ACC112 (cell line): ENCODE measurements around the gene ATP7B.

Source experiments
- H2AFZ ChIP-seq: fragments of 200-600 bp; sonication (generic); one replicate; pipeline ENCODE4 v1.6.0; 2017; ENCODE audit warnings: antibody characterized with exemption, low read length; ENCODE audit not compliant: unreplicated experiment
- H3K27ac ChIP-seq: fragments of 200-600 bp; sonication (generic); 2 replicates; pipeline ENCODE4 v1.5.1; 2014; ENCODE audit warnings: low read depth, mild to moderate bottlenecking, antibody characterized with exemption, low read length, moderate library complexity
- H3K27me3 ChIP-seq: fragments of 200-600 bp; sonication (generic); 2 replicates; pipeline ENCODE4 v1.6.1; 2014; ENCODE audit warnings: mild to moderate bottlenecking, antibody characterized with exemption, low read length, moderate library complexity, mixed read lengths; ENCODE audit not compliant: insufficient read depth
- H3K36me3 ChIP-seq: fragments of 200-600 bp; sonication (generic); 2 replicates; pipeline ENCODE4 v1.6.1; 2016; ENCODE audit warnings: mild to moderate bottlenecking, antibody characterized with exemption, low read length, moderate library complexity, mixed read lengths; ENCODE audit not compliant: insufficient read depth
- H3K4me1 ChIP-seq: fragments of 200-600 bp; sonication (generic); one replicate; pipeline ENCODE4 v1.6.1; 2016; ENCODE audit warnings: low read length, mixed read lengths; ENCODE audit not compliant: insufficient read depth, unreplicated experiment, control insufficient read depth
- H3K4me3 ChIP-seq: fragments of 200-600 bp; sonication (generic); 2 replicates; pipeline ENCODE4 v1.5.1; 2014; ENCODE audit warnings: mild to moderate bottlenecking, low read depth, low read length
- H3K79me2 ChIP-seq: fragments of 200-600 bp; sonication (generic); one replicate; pipeline ENCODE4 v1.6.0; 2016; ENCODE audit warnings: low read length; ENCODE audit not compliant: control insufficient read depth, unreplicated experiment, insufficient read depth

The ATP7B gene

GRCh38 chr13:52027832-52028231, 16.6 kb upstream of the ATP7B start:
- peaks cover 43% of the 10 kb centered on the region for H3K36me3 ChIP-seq

GRCh38 chr13:52026246-52026626, 15.0 kb upstream of the ATP7B start:
- H3K4me1 ChIP-seq, result no peaks in the 10 kb centered on the region
- H2AFZ ChIP-seq, result no peak overlapping the region
- H3K4me3 ChIP-seq, result no peak overlapping the region
- no peaks in the 10 kb centered on the region for H3K27me3 ChIP-seq
- H3K79me2 ChIP-seq, result peaks cover 4% of the 10 kb centered on the region
- no peak overlapping the region for H3K27ac ChIP-seq
- H3K36me3 ChIP-seq, result peaks cover 43% of the 10 kb centered on the region

More at GRCh38 chr13:52027832-52028231, 16.6 kb upstream of the ATP7B start:
- H3K4me1 ChIP-seq, result no peaks in the 10 kb centered on the region
- H3K4me3 ChIP-seq, result no peak overlapping the region
- H3K27me3 ChIP-seq, result no peaks in the 10 kb centered on the region
- H3K27ac ChIP-seq, result no peak overlapping the region
- H3K79me2 ChIP-seq, result peaks cover 4% of the 10 kb centered on the region
- no peak overlapping the region for H2AFZ ChIP-seq

DNA sequence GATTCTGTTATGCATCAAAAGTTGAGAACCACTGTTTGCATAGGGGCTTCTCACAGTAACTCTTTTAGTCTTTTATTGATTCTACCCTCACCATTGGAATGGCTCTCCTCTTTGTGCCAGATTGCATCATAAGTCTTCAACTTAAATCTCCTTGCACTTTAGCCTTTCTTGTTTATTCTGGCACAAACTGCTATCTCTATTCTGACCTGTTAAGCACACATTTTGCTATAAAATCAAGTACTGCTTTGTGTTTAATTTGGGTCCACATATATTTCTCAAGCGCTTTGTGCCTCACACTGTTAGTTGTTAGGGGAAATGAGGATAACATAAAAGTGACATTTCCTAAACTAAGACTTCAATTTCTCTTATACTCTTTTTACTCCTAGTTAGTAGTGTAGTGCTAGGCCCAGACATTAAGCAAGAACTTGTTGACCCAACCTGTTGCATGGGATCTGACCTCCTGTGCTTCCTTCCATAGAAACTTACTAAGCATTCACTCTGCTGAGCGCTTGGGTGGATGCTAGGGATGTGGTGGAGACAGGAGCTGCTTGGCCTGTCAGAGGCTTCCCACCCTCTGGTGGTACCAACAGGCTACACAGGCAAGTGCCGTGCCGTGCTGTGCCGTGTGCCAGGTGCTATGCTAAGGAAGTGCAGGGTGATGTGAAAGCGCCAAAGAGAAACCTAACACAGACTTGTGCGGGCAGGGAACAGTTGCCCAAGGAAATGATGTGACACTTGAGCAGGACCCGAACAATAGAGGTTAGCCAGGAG, 14.4 kb upstream of the ATP7B start:
- H2AFZ ChIP-seq, result no peak overlapping the region
- no peaks in the 10 kb centered on the region for H3K4me1 ChIP-seq
- peaks cover 4% of the 10 kb centered on the region for H3K79me2 ChIP-seq
- peaks cover 43% of the 10 kb centered on the region for H3K36me3 ChIP-seq
- H3K27me3 ChIP-seq, result no peaks in the 10 kb centered on the region
- H3K27ac ChIP-seq, result no peak overlapping the region
- H3K4me3 ChIP-seq, result no peak overlapping the region

DNA sequence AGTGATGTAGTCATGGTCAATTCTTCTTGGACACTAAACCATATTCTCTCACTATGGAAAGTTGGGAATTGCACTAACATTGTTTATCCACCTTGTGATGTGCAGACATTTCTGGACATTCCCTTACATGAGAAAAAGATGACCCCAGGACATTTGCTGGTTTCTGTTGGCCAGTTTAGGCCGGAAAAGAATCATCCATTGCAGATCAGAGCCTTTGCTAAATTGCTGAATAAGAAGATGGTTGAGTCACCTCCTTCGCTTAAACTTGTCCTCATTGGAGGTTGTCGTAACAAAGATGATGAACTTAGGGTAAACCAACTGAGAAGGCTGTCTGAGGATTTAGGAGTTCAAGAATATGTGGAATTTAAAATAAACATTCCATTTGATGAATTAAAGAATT, 13.2 kb upstream of the ATP7B start, which contains the start of gene UTP14C:
Gene UTP14C, plus strand, starts transcription at position 211 of the 400 bp plus-strand sequence. CDS start 4,114 bp downstream, outside the sequence.
- Histone ChIP-seq H3K4me3 (no peak within 1 kb of the TSS), H3K36me3 (peaks cover 51% of the 10 kb centered on the region), H3K27ac (no peak within 1 kb of the TSS), H3K79me2 (peaks cover 7% of the 10 kb centered on the region), H2AFZ (no peak within 1 kb of the TSS), H3K27me3 (no peaks in the 10 kb centered on the region), H3K4me1 (no peaks in the 10 kb centered on the region)

DNA sequence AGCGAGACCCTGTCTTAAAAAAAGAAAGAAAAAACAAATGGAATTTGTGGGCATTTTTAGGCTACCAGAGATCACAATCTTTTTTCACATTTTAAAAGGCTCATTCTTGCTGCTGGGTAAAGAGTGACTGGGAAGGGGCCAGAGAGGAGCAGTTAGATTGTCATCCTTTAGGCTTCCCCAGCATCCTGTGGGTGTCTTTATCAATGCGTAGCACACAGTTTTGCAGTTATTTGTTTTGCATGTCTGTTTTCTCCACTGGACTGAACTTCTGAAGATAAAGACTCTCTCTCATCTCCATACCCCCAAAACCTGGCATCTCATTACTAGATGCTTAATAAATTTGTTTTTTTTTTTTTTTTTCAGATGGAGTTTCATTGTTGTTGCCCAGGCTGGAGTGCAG, 11.1 kb upstream of the ATP7B start:
- Histone ChIP-seq H3K27ac (no peak overlapping the region), H3K27me3 (no peaks in the 10 kb centered on the region), H3K79me2 (peaks cover 7% of the 10 kb centered on the region), H2AFZ (no peak overlapping the region), H3K4me3 (no peak overlapping the region), H3K36me3 (peaks cover 39% of the 10 kb centered on the region), H3K4me1 (no peaks in the 10 kb centered on the region)

- Histone ChIP-seq H3K27me3 (no peaks in the 10 kb centered on the region), H3K79me2 (peaks cover 14% of the 10 kb centered on the region), H3K36me3 (peaks cover 28% of the 10 kb centered on the region), H3K27ac (no peak overlapping the region), H3K4me3 (no peak overlapping the region), H3K4me1 (no peaks in the 10 kb centered on the region), H2AFZ (no peak overlapping the region)
Measured at GRCh38 chr13:52020191-52020590, 8.9 kb upstream of the ATP7B start.

GRCh38 chr13:52016296-52016695, 5.0 kb upstream of the ATP7B start:
- H3K4me1 ChIP-seq, result peaks cover 6% of the 10 kb centered on the region
- no peak overlapping the region for H3K4me3 ChIP-seq
- H2AFZ ChIP-seq, result no peak overlapping the region
- H3K79me2 ChIP-seq, result peaks cover 41% of the 10 kb centered on the region
- H3K27ac ChIP-seq, result no peak overlapping the region
- peaks cover 11% of the 10 kb centered on the region for H3K36me3 ChIP-seq
- no peaks in the 10 kb centered on the region for H3K27me3 ChIP-seq

DNA sequence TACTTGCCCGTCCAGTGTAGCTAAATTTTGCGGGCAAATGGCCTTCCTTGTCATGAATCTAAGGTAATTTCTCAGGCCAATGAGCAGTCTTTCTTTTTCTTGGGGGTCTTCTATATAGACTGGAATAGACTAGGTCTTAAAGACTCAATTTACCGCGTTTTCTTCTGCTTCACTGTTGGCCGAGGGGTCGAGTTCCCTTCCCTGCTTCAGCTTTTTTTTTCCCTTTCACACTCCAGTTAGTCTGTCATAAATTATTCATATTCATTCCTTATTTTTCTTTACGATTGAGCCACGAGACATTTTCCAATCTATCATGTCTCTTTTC, 1.2 kb upstream of the ATP7B start:
- Histone ChIP-seq H2AFZ (peak overlapping the region; percentile 85), H3K79me2 (peaks cover 37% of the 10 kb centered on the region)

DNA sequence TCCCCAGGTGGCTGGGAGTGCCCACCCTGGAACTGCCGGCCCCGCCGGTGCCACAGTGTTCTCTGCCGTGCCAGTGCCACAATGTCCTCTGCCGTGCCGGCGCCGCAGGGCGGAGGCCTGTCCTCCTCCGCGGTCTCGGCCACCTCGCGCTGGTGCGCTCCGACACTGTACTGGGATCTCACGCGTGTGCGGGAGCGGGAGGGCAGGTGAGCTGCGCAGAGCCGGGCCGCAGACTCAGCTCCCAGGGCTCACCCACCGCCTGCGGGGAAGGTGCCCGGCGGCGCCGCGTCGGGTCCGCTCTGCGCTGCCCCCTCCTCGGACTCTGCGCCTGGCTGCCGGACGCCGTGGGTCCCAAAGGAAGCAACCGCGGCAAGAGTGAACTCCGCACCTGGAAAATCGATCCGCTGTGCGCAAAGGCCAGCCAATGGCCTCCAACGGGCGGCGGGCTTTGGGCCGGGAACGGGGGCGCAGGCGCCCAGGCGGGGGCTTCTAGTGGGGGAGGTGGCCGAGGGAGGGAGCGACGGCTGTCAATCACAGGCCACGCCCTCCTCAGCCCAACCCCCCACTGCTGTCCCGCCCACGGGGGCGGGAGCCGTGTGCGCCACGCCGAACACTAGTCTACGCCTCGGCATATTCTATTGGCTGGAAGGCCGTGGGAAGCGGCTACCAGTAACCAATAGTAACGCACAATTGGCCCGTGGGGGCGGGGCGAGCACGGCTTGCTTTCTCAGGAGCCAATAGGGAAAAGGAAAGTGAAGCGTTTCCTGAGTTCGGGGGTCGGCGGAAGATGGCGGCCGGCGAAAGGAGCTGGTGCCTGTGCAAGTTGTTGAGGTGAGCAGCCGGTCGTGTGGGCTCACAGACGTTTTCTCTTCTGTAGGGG, 622 bp upstream of the ATP7B start, which contains the start of gene ALG11:
Gene ALG11, plus strand, starts transcription at position 767 of the 880 bp plus-strand sequence. Its CDS starts 21 bp downstream, at position 788.
- peak within 1 kb of the TSS; percentile 96 for H3K4me3 ChIP-seq
- H3K4me1 ChIP-seq, result peaks cover 6% of the 10 kb centered on the region
- H3K79me2 ChIP-seq, result peaks cover 37% of the 10 kb centered on the region
- H2AFZ ChIP-seq, result peak within 1 kb of the TSS; percentile 85
- peak within 1 kb of the TSS; percentile 45; the same call in 1 of the 2 replicates for H3K27ac ChIP-seq
- H3K36me3 ChIP-seq, result no peaks in the 10 kb centered on the region
- no peaks in the 10 kb centered on the region for H3K27me3 ChIP-seq

More for the DNA sequence above, 1.2 kb upstream of the ATP7B start:
- peak overlapping the region; percentile 45; the same call in 1 of the 2 replicates for H3K27ac ChIP-seq
- no peaks in the 10 kb centered on the region for H3K27me3 ChIP-seq
- H3K4me1 ChIP-seq, result peaks cover 6% of the 10 kb centered on the region
- no peaks in the 10 kb centered on the region for H3K36me3 ChIP-seq
- peak overlapping the region; percentile 96 for H3K4me3 ChIP-seq

DNA sequence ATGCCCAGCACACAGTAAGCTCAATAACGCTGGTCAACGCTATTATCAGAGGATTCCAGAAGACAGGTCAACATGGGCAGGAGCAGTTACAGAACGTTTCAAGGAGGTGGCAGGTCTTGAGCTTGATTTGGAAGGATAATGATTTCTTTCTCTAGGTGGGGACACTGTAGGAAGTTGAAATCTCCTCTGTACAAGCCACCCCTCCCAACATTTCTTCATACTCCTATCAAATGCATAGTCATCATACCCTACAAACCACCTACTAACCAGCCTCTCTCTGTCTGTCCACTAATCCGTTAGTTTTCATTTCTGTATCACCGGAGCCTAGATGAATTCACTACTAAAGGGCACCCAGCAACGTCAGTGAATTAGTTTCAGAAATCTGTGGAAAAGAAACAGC, 1.3 kb downstream of the ATP7B start:
- no peak overlapping the region for H3K4me3 ChIP-seq
- H3K36me3 ChIP-seq, result no peaks in the 10 kb centered on the region
- peaks cover 24% of the 10 kb centered on the region for H3K79me2 ChIP-seq
- H3K4me1 ChIP-seq, result peaks cover 6% of the 10 kb centered on the region
- H3K27me3 ChIP-seq, result no peaks in the 10 kb centered on the region
- H2AFZ ChIP-seq, result no peak overlapping the region
- no peak overlapping the region for H3K27ac ChIP-seq
